K562 (cell line): Measurements from ENCODE around the gene SEC24B. TPM values are rescaled to one million over a fixed set of nuclear protein-coding genes. Genes with fewer than 3 reads are reported as not detected.

ENCODE experiments used
- ATAC-seq: fragments of 200-7000 bp; cut with Tn5 transposase; 3 replicates; pipeline ENCODE4 v1.9.1; 2020; ENCODE audit warnings: moderate library complexity
- BruUV-seq: library from RNA; stranded (reverse); fragments of 400-500 nt; replicated peaks from 2 replicates; lab custom pipeline; 2021; lab: Mats Ljungman, UMichigan
- CTCF ChIA-PET: fragments of 300-600 bp; formaldehyde crosslinking; extraction: SDS; loops from one replicate; lab custom pipeline; 2021; ENCODE audit warnings: low intra/inter-chr PET ratio; lab: Yijun Ruan, JAX
- POLR2A ChIA-PET: fragments of 300-600, 350-650 bp; sonication (Branson Sonifier 250); formaldehyde crosslinking; extraction: SDS; loops from one replicate; lab custom pipeline; 2021; ENCODE audit warnings: antibody characterized with exemption, inconsistent platforms; lab: Yijun Ruan, JAX
- DNase-seq, 4 experiments: peaks; one replicate each; pipeline versions ENCODE4 v3.0.0 to v3.0.0-alpha.2; 2011 to 2018; ENCODE audit warnings: low spot score in 3 of 4, mixed read lengths in 3 of 4; ENCODE audit errors: extremely low read depth in 1 of 4
- FAIRE-seq: peaks from 2 replicates; lab custom pipeline; 2011; peaks lifted over from hg19 to GRCh38; lab: Jason Lieb, UNC
- H2AFZ ChIP-seq: 2 replicates; pipeline ENCODE4 v1.6.0; 2011; ENCODE audit warnings: low read depth, low read length, control low read depth, inconsistent platforms
- H3K27ac ChIP-seq: fragments of 200-600 bp; 3 replicates; pipeline ENCODE4 v1.8.0; 2011; ENCODE audit warnings: low read depth, mild to moderate bottlenecking, control low read depth, inconsistent platforms, low read length, moderate library complexity, mixed read lengths; ENCODE audit errors: extremely low read depth
- H3K27me3 ChIP-seq, 2 experiments: fragments of 300-600 bp in 1 of 2; 2 replicates in 1 of 2; 3 replicates in 1 of 2; pipeline versions ENCODE4 v1.6.0 to v1.8.0; 2011; ENCODE audit warnings: inconsistent platforms in 2 of 2, low read length in 2 of 2, mild to moderate bottlenecking in 1 of 2, mixed read lengths in 1 of 2, moderate library complexity in 1 of 2; ENCODE audit not compliant: control insufficient read depth in 2 of 2, insufficient read depth in 2 of 2
- H3K36me3 ChIP-seq: fragments of 300-600 bp; 3 replicates; pipeline ENCODE4 v1.8.0; 2011; ENCODE audit warnings: mild to moderate bottlenecking, low read length, inconsistent platforms; ENCODE audit not compliant: control insufficient read depth, insufficient read depth
- H3K4me1 ChIP-seq, 2 experiments: fragments of 200-600 bp in 1 of 2; replicated peaks in 1 of 2; 2 replicates in 1 of 2; 3 replicates in 1 of 2; pipeline versions ENCODE4 v1.5.1 to v1.8.0; 2011; ENCODE audit warnings: inconsistent platforms in 2 of 2, low read length in 2 of 2, mild to moderate bottlenecking in 1 of 2, mixed read lengths in 1 of 2, moderate library complexity in 1 of 2; ENCODE audit not compliant: control insufficient read depth in 2 of 2, insufficient read depth in 2 of 2
- H3K4me2 ChIP-seq: 2 replicates; pipeline ENCODE4 v1.6.1; 2011; ENCODE audit warnings: low read length, control low read depth, inconsistent platforms, mixed read lengths; ENCODE audit not compliant: insufficient read depth
- H3K4me3 ChIP-seq: fragments of 200-600 bp; sonication (generic), shearing (Covaris generic); 2 replicates; pipeline ENCODE4 v1.5.1; 2016; ENCODE audit warnings: control low read depth, inconsistent platforms
- H3K79me2 ChIP-seq: fragments of 200-600 bp; 3 replicates; pipeline ENCODE4 v1.8.0; 2011; ENCODE audit warnings: low read length, inconsistent platforms; ENCODE audit not compliant: control insufficient read depth, insufficient read depth
- H3K9ac ChIP-seq, 2 experiments: 2 replicates each; pipeline versions ENCODE4 v1.6.0 to v1.6.1; 2011; ENCODE audit warnings: low read depth in 2 of 2, low read length in 2 of 2, control low read depth in 1 of 2, inconsistent platforms in 1 of 2, mild to moderate bottlenecking in 1 of 2, mixed read lengths in 1 of 2; ENCODE audit not compliant: insufficient read depth in 1 of 2
- H3K9me1 ChIP-seq: one replicate; pipeline ENCODE4 v1.6.0; 2011; ENCODE audit warnings: inconsistent platforms, mild to moderate bottlenecking, low read length, moderate library complexity; ENCODE audit not compliant: control insufficient read depth, insufficient read depth
- H3K9me3 ChIP-seq: replicated peaks from 2 replicates; pipeline ENCODE4 v1.5.1; 2011; ENCODE audit warnings: low read depth, low read length, inconsistent platforms; ENCODE audit not compliant: control insufficient read depth, insufficient read depth
- H4K20me1 ChIP-seq: replicated peaks from 2 replicates; pipeline ENCODE4 v1.6.1; 2011; ENCODE audit warnings: low read length, inconsistent platforms, mixed read lengths; ENCODE audit not compliant: control insufficient read depth, insufficient read depth
- CBFA2T2 ChIP-seq: fragments of 450-650 bp; conservative IDR thresholded peaks from 2 replicates; pipeline ENCODE4 v1.6.1; 2017; ENCODE audit warnings: mild to moderate bottlenecking
- DDX20 ChIP-seq: fragments of 450-650 bp; IDR thresholded peaks from 2 replicates; pipeline ENCODE4 v1.6.1; 2016; ENCODE audit warnings: missing genetic modification characterization, low read depth, mild to moderate bottlenecking, missing compliant biosample characterization, moderate library complexity
- EP300 ChIP-seq: IDR thresholded peaks from 2 replicates; pipeline ENCODE4 v1.6.1; 2012; ENCODE audit warnings: low read length, improper control_type of control experiment
- ESRRB ChIP-seq: fragments of 250-450 bp; sonication (Bioruptor Pico); IDR thresholded peaks from 2 replicates; pipeline ENCODE4 v1.5.0; 2020; ENCODE audit warnings: mild to moderate bottlenecking, moderate library complexity, borderline replicate concordance
- HSF4 ChIP-seq: fragments of 250-450 bp; sonication (Bioruptor Pico); IDR thresholded peaks from 2 replicates; pipeline ENCODE4 v2.1.2; 2022; ENCODE audit warnings: mild to moderate bottlenecking, moderate library complexity, borderline replicate concordance
- KLF16 ChIP-seq: IDR thresholded peaks from 2 replicates; pipeline ENCODE4 v1.6.1; 2016; ENCODE audit warnings: antibody characterized with exemption
- SMAD2 ChIP-seq: fragments of 150-350 bp; IDR thresholded peaks from 2 replicates; pipeline ENCODE4 v1.6.1; 2014; ENCODE audit warnings: low read depth, mild to moderate bottlenecking, low read length
- SRSF7 ChIP-seq: fragments of 200-400 bp; formaldehyde crosslinking; optimal IDR thresholded peaks from 2 replicates; pipeline ENCODE3; 2017; ENCODE audit warnings: mild to moderate bottlenecking, low read depth, low read length
- U2AF2 ChIP-seq: fragments of 200-400 bp; formaldehyde crosslinking; optimal IDR thresholded peaks from 2 replicates; pipeline ENCODE3; 2017; ENCODE audit warnings: low read depth, mild to moderate bottlenecking, low read length
- ZFP36 ChIP-seq: fragments of 150-350 bp; IDR thresholded peaks from 2 replicates; pipeline ENCODE4 v1.6.1; 2018; ENCODE audit warnings: low read length, low read depth; ENCODE audit not compliant: partially characterized antibody
- ZNF253 ChIP-seq: fragments of 250-450 bp; sonication (Bioruptor Pico); conservative IDR thresholded peaks from 2 replicates; pipeline ENCODE4 v1.6.1; 2021; ENCODE audit warnings: mild to moderate bottlenecking
- ZNF3 ChIP-seq: fragments of 250-450 bp; sonication (Bioruptor Pico); IDR thresholded peaks from 2 replicates; pipeline ENCODE4 v1.5.0; 2021; ENCODE audit warnings: mild to moderate bottlenecking, moderate library complexity
- WGBS: fragments of 100-300 bp; shearing (Covaris generic); methylation state at CpG from one replicate; pipeline ENCODE4 v1.1.6; 2016; ENCODE audit warnings: low coverage, mixed read lengths; ENCODE audit not compliant: insufficient coverage; ENCODE audit errors: missing lambda C conversion rate; 5-methylcytosine and 5-hydroxymethylcytosine counted together
- in situ Hi-C: fragments of 300-500 bp; cut with MboI; formaldehyde crosslinking; loops from 4 replicates; pipeline ENCODE4 v1.15.0; 2018; ENCODE audit warnings: inconsistent platforms, mixed read lengths
- intact Hi-C: fragments of 100-400 bp; cut with micrococcal nuclease; formaldehyde crosslinking; loops from 2 replicates; pipeline ENCODE4 v1.14.2; 2022
- polyA plus RNA-seq, 8 experiments: library from polyadenylated mRNA; depleted of rRNA in 4 of 8; stranded (reverse) in 5 of 8; unstranded in 3 of 8; fragments of >200 nt; fragmentation: Nextera tagmentation in 2 of 8; fragmentation: Illumina TruSeq in 1 of 8; extraction: Ambion mirVana in 2 of 8; extraction: Trizol in 1 of 8; gene quantifications; 2 replicates each; pipeline versions ENCODE4 v1.2.1 to v1.2.3, GENCODE V29; 2011 to 2014; ENCODE audit warnings: inconsistent platforms in 1 of 8, missing spikeins in 1 of 8
- total RNA-seq, 7 experiments: library from RNA; depleted of rRNA in 6 of 7; stranded (reverse); fragments of >200 nt in 6 of 7; fragmentation: Illumina TruSeq in 2 of 7; extraction: Trizol in 2 of 7; gene quantifications; 2 replicates each; pipeline versions ENCODE4 v1.2.1 to v1.2.3, GENCODE V29; 2011 to 2021; ENCODE audit warnings: low replicate concordance in 1 of 7
- TF ChIP-seq, protein P1 (sequence below): fragments of 200-600 bp; sonication (generic); IDR thresholded peaks from one replicate; pipeline ENCODE4 v1.6.1; 2012; ENCODE audit warnings: mild to moderate bottlenecking, low read depth, low read length, inconsistent platforms

SEC24B gene
- total and polyA plus RNA-seq, 9 of the 15 experiments (the other 6 are each of a cell fraction or from before 2014, with no cell fraction given) = 6.3 to 46.4 (median 17.1) TPM

DNA sequence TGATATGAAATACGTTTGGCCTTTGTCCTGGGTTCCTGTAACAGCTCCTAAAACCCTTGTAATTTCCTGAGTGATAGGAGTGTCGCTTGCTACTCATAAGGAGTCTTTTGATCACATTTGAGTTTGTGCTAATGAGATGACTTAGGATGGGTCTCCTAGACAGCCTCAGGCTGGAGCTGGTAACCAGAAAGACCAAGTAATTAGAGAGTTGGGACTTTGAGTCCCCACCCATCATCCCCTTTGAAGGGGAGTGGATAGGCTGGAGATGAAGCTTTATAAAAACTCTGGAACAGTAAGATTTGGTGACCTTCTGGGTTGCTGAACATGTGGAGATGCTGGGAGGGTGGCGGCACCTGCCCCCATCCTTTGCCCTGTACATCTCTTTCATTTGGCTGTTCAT is 2.9 kb downstream of the SEC24B start:
- FAIRE-seq = no peak
- no peak for TF ChIP-seq SRSF7
- TF ChIP-seq ESRRB (CRISPR knock-in tag) = no peak
- no peak for TF ChIP-seq CBFA2T2
- TF ChIP-seq EP300 = no peak
- TF ChIP-seq HSF4 (CRISPR knock-in tag) = no peak
- TF ChIP-seq, protein P1, sequence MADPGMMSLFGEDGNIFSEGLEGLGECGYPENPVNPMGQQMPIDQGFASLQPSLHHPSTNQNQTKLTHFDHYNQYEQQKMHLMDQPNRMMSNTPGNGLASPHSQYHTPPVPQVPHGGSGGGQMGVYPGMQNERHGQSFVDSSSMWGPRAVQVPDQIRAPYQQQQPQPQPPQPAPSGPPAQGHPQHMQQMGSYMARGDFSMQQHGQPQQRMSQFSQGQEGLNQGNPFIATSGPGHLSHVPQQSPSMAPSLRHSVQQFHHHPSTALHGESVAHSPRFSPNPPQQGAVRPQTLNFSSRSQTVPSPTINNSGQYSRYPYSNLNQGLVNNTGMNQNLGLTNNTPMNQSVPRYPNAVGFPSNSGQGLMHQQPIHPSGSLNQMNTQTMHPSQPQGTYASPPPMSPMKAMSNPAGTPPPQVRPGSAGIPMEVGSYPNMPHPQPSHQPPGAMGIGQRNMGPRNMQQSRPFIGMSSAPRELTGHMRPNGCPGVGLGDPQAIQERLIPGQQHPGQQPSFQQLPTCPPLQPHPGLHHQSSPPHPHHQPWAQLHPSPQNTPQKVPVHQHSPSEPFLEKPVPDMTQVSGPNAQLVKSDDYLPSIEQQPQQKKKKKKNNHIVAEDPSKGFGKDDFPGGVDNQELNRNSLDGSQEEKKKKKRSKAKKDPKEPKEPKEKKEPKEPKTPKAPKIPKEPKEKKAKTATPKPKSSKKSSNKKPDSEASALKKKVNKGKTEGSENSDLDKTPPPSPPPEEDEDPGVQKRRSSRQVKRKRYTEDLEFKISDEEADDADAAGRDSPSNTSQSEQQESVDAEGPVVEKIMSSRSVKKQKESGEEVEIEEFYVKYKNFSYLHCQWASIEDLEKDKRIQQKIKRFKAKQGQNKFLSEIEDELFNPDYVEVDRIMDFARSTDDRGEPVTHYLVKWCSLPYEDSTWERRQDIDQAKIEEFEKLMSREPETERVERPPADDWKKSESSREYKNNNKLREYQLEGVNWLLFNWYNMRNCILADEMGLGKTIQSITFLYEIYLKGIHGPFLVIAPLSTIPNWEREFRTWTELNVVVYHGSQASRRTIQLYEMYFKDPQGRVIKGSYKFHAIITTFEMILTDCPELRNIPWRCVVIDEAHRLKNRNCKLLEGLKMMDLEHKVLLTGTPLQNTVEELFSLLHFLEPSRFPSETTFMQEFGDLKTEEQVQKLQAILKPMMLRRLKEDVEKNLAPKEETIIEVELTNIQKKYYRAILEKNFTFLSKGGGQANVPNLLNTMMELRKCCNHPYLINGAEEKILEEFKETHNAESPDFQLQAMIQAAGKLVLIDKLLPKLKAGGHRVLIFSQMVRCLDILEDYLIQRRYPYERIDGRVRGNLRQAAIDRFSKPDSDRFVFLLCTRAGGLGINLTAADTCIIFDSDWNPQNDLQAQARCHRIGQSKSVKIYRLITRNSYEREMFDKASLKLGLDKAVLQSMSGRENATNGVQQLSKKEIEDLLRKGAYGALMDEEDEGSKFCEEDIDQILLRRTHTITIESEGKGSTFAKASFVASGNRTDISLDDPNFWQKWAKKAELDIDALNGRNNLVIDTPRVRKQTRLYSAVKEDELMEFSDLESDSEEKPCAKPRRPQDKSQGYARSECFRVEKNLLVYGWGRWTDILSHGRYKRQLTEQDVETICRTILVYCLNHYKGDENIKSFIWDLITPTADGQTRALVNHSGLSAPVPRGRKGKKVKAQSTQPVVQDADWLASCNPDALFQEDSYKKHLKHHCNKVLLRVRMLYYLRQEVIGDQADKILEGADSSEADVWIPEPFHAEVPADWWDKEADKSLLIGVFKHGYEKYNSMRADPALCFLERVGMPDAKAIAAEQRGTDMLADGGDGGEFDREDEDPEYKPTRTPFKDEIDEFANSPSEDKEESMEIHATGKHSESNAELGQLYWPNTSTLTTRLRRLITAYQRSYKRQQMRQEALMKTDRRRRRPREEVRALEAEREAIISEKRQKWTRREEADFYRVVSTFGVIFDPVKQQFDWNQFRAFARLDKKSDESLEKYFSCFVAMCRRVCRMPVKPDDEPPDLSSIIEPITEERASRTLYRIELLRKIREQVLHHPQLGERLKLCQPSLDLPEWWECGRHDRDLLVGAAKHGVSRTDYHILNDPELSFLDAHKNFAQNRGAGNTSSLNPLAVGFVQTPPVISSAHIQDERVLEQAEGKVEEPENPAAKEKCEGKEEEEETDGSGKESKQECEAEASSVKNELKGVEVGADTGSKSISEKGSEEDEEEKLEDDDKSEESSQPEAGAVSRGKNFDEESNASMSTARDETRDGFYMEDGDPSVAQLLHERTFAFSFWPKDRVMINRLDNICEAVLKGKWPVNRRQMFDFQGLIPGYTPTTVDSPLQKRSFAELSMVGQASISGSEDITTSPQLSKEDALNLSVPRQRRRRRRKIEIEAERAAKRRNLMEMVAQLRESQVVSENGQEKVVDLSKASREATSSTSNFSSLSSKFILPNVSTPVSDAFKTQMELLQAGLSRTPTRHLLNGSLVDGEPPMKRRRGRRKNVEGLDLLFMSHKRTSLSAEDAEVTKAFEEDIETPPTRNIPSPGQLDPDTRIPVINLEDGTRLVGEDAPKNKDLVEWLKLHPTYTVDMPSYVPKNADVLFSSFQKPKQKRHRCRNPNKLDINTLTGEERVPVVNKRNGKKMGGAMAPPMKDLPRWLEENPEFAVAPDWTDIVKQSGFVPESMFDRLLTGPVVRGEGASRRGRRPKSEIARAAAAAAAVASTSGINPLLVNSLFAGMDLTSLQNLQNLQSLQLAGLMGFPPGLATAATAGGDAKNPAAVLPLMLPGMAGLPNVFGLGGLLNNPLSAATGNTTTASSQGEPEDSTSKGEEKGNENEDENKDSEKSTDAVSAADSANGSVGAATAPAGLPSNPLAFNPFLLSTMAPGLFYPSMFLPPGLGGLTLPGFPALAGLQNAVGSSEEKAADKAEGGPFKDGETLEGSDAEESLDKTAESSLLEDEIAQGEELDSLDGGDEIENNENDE = no peak
- no peak for TF ChIP-seq DDX20 (tag)
- TF ChIP-seq U2AF2 = no peak
- TF ChIP-seq ZNF3 (CRISPR knock-in tag) = no peak
- TF ChIP-seq ZNF253 (CRISPR knock-in tag) = no peak
- no peak for TF ChIP-seq ZFP36
- no peak for TF ChIP-seq SMAD2
- no peak for TF ChIP-seq KLF16

More for the DNA sequence above, 2.9 kb downstream of the SEC24B start:
- no peak overlapping the region for H3K27ac ChIP-seq
- H3K9me1 ChIP-seq = no peaks in the 10 kb centered on the region
- no peaks in the 10 kb centered on the region for H3K27me3 ChIP-seq
- H3K9ac ChIP-seq = 0 out of 4 replicates have a peak overlapping the region, but pooled peaks of 1 of the 2 experiments have one; percentile 29
- no peak overlapping the region for H3K4me2 ChIP-seq
- ATAC-seq (no peak), DNase-seq (no peak)
- CTCF ChIA-PET = interaction anchor here (0.6 kb wide), 1 partner anchor 826 kb away, joined by 3 read pairs; no protein-coding TSS in a partner anchor
- H4K20me1 ChIP-seq = peaks cover 15% of the 10 kb centered on the region
- in situ Hi-C loops = loop anchor here (10.0 kb wide), 1 partner anchor 398 kb away; no protein-coding TSS in a partner anchor
- peaks cover 4% of the 10 kb centered on the region; the same call in 1 of the 3 replicates for H3K36me3 ChIP-seq
- 52% methylated on average over 3 of the region's 3 CpGs for WGBS
- no peak overlapping the region for H2AFZ ChIP-seq
- no peaks in the 10 kb centered on the region for H3K9me3 ChIP-seq
- peaks cover 81% of the 10 kb centered on the region for H3K79me2 ChIP-seq
- peaks cover 8 to 13% of the 10 kb centered on the region in 2 experiments; a peak in 4 of 5 replicates for H3K4me1 ChIP-seq
- no TSS peak for BruUV-seq
- POLR2A ChIA-PET = interaction anchor here (1.2 kb wide), 1 partner anchor 10 kb away, joined by 3 read pairs; no protein-coding TSS in a partner anchor
- intact Hi-C loops = no loop called here
- H3K4me3 ChIP-seq = no peak overlapping the region
